ENCODE data around the gene KBTBD12.

DNA sequence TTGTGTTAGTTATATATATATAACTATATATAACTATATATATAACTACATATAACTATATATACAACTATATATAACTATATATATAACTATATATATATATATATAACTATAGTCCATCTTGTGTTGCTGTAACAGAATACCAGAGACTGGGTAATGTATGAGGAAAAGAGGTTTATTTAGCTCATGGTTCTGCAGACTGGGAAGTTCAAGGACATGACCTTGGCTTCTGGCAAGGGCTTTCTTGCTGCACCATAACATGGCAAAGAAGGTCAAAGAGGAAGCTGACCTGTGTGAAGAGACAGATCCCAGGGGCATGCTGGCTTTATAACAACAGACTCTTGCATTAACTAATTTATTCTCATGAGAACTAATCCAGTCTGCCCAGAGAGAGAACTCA lies 27.6 kb downstream of the KBTBD12 start:
- TF ChIP-seq, protein P1, sequence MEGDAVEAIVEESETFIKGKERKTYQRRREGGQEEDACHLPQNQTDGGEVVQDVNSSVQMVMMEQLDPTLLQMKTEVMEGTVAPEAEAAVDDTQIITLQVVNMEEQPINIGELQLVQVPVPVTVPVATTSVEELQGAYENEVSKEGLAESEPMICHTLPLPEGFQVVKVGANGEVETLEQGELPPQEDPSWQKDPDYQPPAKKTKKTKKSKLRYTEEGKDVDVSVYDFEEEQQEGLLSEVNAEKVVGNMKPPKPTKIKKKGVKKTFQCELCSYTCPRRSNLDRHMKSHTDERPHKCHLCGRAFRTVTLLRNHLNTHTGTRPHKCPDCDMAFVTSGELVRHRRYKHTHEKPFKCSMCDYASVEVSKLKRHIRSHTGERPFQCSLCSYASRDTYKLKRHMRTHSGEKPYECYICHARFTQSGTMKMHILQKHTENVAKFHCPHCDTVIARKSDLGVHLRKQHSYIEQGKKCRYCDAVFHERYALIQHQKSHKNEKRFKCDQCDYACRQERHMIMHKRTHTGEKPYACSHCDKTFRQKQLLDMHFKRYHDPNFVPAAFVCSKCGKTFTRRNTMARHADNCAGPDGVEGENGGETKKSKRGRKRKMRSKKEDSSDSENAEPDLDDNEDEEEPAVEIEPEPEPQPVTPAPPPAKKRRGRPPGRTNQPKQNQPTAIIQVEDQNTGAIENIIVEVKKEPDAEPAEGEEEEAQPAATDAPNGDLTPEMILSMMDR (IDR thresholded peaks at IDR 0.05 in 8 of 11, conservative IDR thresholded peaks at IDR 0.05 in 3 of 11), result no peak
- TF ChIP-seq POLR2A (IDR thresholded peaks at IDR 0.05), result no peak

Data from spleen (tissue), 7 donors.